GM12878 (cell line): ENCODE measurements around the gene FRYL.
"Not testable (repeated sequence)": the region's sequence is repeated elsewhere in the genome, so short reads cannot be mapped to it uniquely, and the experiment has no call there.

Experiments used
- CREB1 ChIP-seq: IDR thresholded peaks from 2 replicates; pipeline ENCODE4 v1.6.1; 2012; ENCODE audit warnings: low read depth, mild to moderate bottlenecking, inconsistent platforms
- JUND ChIP-seq: IDR thresholded peaks from 2 replicates; pipeline ENCODE4 v1.6.1; 2012; ENCODE audit warnings: low read depth, mild to moderate bottlenecking, low read length, improper control_type of control experiment, moderate library complexity
- POLR2A ChIP-seq: IDR thresholded peaks from 2 replicates; pipeline ENCODE4 v1.6.1; 2011; ENCODE audit warnings: low read depth, mild to moderate bottlenecking, low read length
- RCOR1 ChIP-seq: conservative IDR thresholded peaks from 2 replicates; pipeline ENCODE4 v1.6.1; 2012; ENCODE audit warnings: low read depth, low read length, improper control_type of control experiment

DNA sequence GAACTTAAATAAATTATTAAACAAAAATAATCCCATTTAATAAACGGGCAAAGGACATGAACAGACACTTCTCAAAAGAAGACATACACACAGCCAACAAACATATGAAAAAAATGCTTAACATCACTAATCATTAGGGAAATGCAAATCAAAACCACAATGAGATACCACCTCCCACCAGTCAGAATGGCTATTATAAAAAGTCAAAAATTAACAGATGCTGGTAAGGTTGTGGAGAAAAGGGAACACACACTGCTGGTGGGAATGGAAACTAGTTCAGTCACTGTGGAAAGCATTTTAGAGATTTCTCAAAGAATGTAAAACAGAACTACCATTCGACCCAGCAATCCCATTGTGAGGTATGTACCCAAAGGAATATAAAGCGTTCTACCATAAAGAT, 328.4 kb downstream of the FRYL start:
- not testable (repeated sequence) for TF ChIP-seq JUND, POLR2A, CREB1, RCOR1
